Subcutaneous abdominal adipose tissue (tissue), 5 donors: ENCODE results near the gene TBX2.
A peak's percentile ranks its signal among the peaks of the same experiment; 100 is the strongest.
"Not testable (repeated sequence)": the region's sequence is repeated elsewhere in the genome, so short reads cannot be mapped to it uniquely, and the experiment has no call there.

Source experiments
- H3K27ac ChIP-seq: one replicate; pipeline ENCODE4 v1.7.0; 2013; ENCODE audit warnings: low read depth, mild to moderate bottlenecking, inconsistent platforms, low read length, moderate library complexity
- H3K27me3 ChIP-seq, 5 donors: one replicate each; pipeline ENCODE4 v1.7.0; 2013; ENCODE audit warnings: low read length in 5 of 5, inconsistent platforms in 1 of 5; ENCODE audit not compliant: control insufficient read depth in 5 of 5, insufficient read depth in 4 of 5
- H3K36me3 ChIP-seq, 5 donors: one replicate each; pipeline ENCODE4 v1.7.0; 2013; ENCODE audit warnings: low read length in 5 of 5; ENCODE audit not compliant: control insufficient read depth in 5 of 5, insufficient read depth in 5 of 5
- H3K4me1 ChIP-seq, 5 donors: one replicate each; pipeline ENCODE4 v1.7.0; 2013; ENCODE audit warnings: low read length in 5 of 5, mild to moderate bottlenecking in 3 of 5, moderate library complexity in 1 of 5; ENCODE audit not compliant: control insufficient read depth in 5 of 5, insufficient read depth in 5 of 5
- H3K4me3 ChIP-seq, 5 donors: one replicate each; pipeline ENCODE4 v1.7.0; 2013; ENCODE audit warnings: low read length in 5 of 5, low read depth in 1 of 5
- H3K9ac ChIP-seq, 5 donors: one replicate each; pipeline ENCODE4 v1.7.0; 2013; ENCODE audit warnings: low read length in 5 of 5, mild to moderate bottlenecking in 4 of 5, moderate library complexity in 3 of 5
- H3K9me3 ChIP-seq, 5 donors: one replicate each; pipeline ENCODE4 v1.7.0; 2013; ENCODE audit warnings: low read length in 5 of 5; ENCODE audit not compliant: control insufficient read depth in 5 of 5
- donor health status: healthy.
- donor health status: healthy.
- donor health status: healthy.
- donor health status: healthy.
- donor health status: healthy.

The TBX2 gene

GRCh38 chr17:61444075-61444474, 44.4 kb downstream of the TBX2 start:
- no peaks in the 10 kb centered on the region for H3K36me3 ChIP-seq
- no peaks in the 10 kb centered on the region for H3K9me3 ChIP-seq
- peak overlapping the region in 1 of 5 donors; percentile 40 for H3K4me3 ChIP-seq
- H3K27ac ChIP-seq: no peak overlapping the region
- H3K9ac ChIP-seq: no peak overlapping the region
- H3K27me3 ChIP-seq: peaks cover 0 to 14% (median 13%) of the 10 kb centered on the region in 5 donors
- peaks cover 0 to 2% (median 0%) of the 10 kb centered on the region in 5 donors for H3K4me1 ChIP-seq

- no peaks in the 10 kb centered on the region for H3K36me3 ChIP-seq
- no peak overlapping the region for H3K4me3 ChIP-seq
- no peaks in the 10 kb centered on the region for H3K9me3 ChIP-seq
- H3K9ac ChIP-seq: no peak overlapping the region
- peaks cover 0 to 2% (median 0%) of the 10 kb centered on the region in 5 donors for H3K4me1 ChIP-seq
- H3K27ac ChIP-seq: no peak overlapping the region
- H3K27me3 ChIP-seq: peaks cover 0 to 14% (median 11%) of the 10 kb centered on the region in 5 donors
Measured at GRCh38 chr17:61444831-61445230, 45.2 kb downstream of the TBX2 start.

- no peak overlapping the region for H3K4me3 ChIP-seq
- peaks cover under 1 to 33% (median 21%) of the 10 kb centered on the region in 5 donors for H3K27me3 ChIP-seq
- peaks cover 0 to 16% (median 13%) of the 10 kb centered on the region in 5 donors for H3K4me1 ChIP-seq
- H3K36me3 ChIP-seq: no peaks in the 10 kb centered on the region
- H3K9me3 ChIP-seq: no peaks in the 10 kb centered on the region
- H3K27ac ChIP-seq: no peak overlapping the region
- H3K9ac ChIP-seq: no peak overlapping the region
Measured at GRCh38 chr17:61447358-61447757, 47.7 kb downstream of the TBX2 start.

GRCh38 chr17:61448042-61448441, 48.4 kb downstream of the TBX2 start:
- H3K9ac ChIP-seq: no peak overlapping the region
- no peaks in the 10 kb centered on the region for H3K36me3 ChIP-seq
- no peak overlapping the region for H3K27ac ChIP-seq
- peaks cover 3 to 37% (median 25%) of the 10 kb centered on the region in 5 donors for H3K27me3 ChIP-seq
- H3K9me3 ChIP-seq: no peaks in the 10 kb centered on the region
- peaks cover 0 to 20% (median 16%) of the 10 kb centered on the region in 5 donors for H3K4me1 ChIP-seq
- H3K4me3 ChIP-seq: no peak overlapping the region

GRCh38 chr17:61449140-61449539, 49.5 kb downstream of the TBX2 start:
- not testable (repeated sequence) for H3K9me3 ChIP-seq, H3K4me3 ChIP-seq, H3K27ac ChIP-seq, H3K9ac ChIP-seq, H3K36me3 ChIP-seq
- Histone ChIP-seq H3K4me1 (peaks cover 0 to 19% (median 17%) of the 10 kb centered on the region in 5 donors), H3K27me3 (peaks cover 3 to 41% (median 21%) of the 10 kb centered on the region in 5 donors)

- Histone ChIP-seq H3K9me3 (no peaks in the 10 kb centered on the region), H3K4me1 (peaks cover 0 to 27% (median 26%) of the 10 kb centered on the region in 5 donors), H3K27me3 (peaks cover 7 to 41% (median 25%) of the 10 kb centered on the region in 5 donors), H3K27ac (no peak overlapping the region), H3K36me3 (no peaks in the 10 kb centered on the region), H3K9ac (no peak overlapping the region), H3K4me3 (no peak overlapping the region)
Measured at GRCh38 chr17:61449707-61450640, 50.3 kb downstream of the TBX2 start.

GRCh38 chr17:61450641-61451537, 51.2 kb downstream of the TBX2 start:
- Histone ChIP-seq H3K27me3 (peaks cover 16 to 48% (median 32%) of the 10 kb centered on the region in 5 donors), H3K9me3 (no peaks in the 10 kb centered on the region), H3K36me3 (no peaks in the 10 kb centered on the region), H3K27ac (no peak overlapping the region), H3K4me1 (peaks cover 0 to 28% (median 27%) of the 10 kb centered on the region in 5 donors), H3K4me3 (peak overlapping the region in 2 of 5 donors; percentile 48 to 60), H3K9ac (no peak overlapping the region)

- Histone ChIP-seq H3K4me3 (peak overlapping the region in 4 of 5 donors; percentile 42 to 60 (median 53)), H3K9me3 (no peaks in the 10 kb centered on the region), H3K4me1 (peaks cover 0 to 28% (median 27%) of the 10 kb centered on the region in 5 donors), H3K9ac (peak overlapping the region in 1 of 5 donors; percentile 45), H3K36me3 (no peaks in the 10 kb centered on the region), H3K27ac (no peak overlapping the region), H3K27me3 (peaks cover 20 to 55% (median 39%) of the 10 kb centered on the region in 5 donors)
Measured at GRCh38 chr17:61451538-61452300, 52.1 kb downstream of the TBX2 start.
